ENCODE results near the gene MORN1.

MORN1 gene

GRCh38 chr1:2349806-2350205 lies 41.5 kb downstream of the MORN1 start:
- no peak for DNase-seq

DNA sequence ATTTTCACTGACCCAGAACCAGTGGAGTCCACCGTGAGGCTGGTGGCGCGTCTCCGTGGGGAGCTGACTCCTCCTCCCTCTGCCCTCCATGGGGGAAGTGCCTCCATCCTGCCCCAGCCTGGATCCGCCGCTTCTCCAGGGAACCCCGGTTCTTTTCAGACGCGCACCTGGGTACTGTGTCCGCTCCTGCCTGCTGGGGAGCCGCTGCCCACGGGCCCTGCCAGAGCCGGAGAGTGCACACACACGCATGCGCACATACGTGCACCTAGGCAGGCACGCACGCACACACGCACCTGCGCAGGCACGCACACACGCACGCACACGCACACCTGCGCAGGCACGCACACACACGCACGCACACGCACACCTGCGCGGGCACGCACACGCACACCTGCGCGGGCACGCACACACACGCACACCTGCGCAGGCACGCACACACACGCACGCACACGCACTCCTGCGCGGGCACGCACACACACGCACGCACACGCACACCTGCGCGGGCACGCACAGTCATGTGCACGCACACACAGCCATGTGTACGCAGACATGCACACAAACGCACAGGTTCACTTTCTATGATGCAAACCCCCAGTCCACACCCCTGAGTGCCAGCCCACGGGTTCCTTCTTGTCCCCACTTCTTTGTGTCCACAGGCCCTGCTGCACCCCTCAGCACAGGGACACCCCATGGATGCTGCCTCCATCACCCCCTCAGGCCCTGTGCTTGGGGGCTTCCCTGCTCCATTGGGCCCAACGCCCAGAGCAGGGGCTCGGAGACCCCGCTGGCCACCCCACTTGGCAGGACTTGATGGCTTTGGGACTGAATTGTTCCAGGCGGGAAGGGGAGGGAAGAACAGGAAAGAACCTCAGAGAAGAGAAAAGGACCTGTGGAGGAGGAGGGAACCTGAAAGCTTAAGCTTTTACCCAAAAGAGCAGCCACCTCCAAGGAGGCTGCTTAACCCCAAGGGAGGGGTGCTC lies 42.7 kb downstream of the MORN1 start:
- DNase-seq: no peak

GRCh38 chr1:2347896-2348295 lies 43.5 kb downstream of the MORN1 start:
- no peak for DNase-seq

DNA sequence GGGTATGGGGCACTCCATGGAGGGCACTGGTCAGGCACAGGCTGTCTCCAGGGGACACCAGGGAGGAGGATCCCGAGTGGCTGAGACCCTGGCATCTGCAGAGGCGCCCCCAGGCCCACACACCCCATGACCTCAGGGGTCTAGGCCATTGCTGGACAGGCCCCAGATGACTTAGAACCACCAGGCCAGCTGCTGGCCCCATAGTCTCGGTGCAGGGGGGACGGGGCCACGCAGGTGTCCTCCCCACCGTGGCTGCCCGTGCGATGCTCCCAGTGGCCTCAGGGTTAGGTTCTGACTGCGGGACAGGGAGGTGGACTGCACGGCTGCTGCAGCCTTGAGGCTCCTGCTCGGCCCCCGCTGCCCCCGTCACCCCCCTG lies 44.0 kb downstream of the MORN1 start:
- no peak for DNase-seq

DNA sequence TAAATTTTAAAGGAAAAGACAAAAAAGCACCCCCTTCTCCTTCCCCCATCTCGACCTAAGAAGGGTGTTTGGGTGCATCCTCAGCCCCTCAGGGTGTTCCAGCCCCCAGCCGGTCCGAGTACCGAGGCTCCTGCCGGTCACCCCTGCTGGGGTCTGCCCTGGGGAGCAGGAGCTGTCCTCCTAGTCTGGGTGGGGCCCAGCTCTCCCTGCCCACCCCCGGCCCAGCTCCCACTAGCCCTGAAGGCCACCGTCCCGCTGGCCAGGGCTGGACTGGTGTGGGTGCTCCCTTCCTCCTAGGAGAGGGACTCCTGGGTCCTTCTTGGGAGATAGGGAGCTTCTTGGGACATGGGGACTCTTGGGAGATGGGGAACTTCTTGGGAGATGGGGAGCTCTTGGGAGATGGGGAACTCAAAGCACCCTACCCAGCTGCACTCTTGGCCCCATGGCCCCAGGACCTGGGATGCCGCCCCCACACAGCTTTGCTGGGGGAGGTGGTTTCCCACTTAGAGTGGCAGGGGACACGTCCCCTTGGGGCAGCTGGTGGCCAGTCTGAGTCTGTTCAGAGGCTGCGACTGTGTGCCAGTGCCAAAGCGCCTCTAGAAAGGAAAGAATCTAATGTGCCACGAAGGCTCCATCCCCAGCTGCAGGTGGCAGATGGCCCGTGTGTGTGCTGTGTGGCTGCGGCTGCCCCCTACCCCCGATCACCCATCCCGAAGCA lies 44.5 kb downstream of the MORN1 start:
- DNase-seq: no peak

- no peak for DNase-seq
Measured at GRCh38 chr1:2345297-2346075, 45.9 kb downstream of the MORN1 start.

GRCh38 chr1:2344744-2345296 lies 46.5 kb downstream of the MORN1 start:
- no peak for DNase-seq

DNA sequence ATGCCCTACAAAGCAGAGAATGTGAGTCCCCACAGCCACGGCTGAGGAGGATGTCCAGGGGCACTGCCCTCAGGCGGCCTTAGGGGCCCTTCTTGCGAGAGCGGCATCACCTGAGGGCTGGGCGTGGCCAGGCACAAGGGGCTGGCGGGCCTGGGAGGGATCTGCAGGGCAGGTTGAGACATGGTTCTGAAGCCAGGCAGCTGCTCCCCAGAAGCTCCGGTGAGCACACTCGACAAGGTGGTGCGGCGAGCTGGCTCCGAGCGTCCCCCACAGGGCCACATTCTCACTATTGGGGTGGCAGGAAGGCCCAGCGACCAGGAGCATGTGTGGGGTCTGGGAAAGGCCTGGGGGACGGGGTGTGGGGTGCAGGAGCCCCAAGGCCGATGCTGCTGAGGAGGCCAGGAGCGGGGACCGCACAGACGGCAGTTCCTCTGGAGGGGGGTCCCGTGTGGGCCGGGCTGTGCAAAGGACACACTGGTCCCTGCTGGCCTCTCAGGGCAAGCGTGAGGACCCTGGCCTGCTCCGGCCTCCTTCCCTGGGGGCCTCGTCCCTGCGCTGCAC lies 47.2 kb downstream of the MORN1 start:
- no peak for DNase-seq

DNA sequence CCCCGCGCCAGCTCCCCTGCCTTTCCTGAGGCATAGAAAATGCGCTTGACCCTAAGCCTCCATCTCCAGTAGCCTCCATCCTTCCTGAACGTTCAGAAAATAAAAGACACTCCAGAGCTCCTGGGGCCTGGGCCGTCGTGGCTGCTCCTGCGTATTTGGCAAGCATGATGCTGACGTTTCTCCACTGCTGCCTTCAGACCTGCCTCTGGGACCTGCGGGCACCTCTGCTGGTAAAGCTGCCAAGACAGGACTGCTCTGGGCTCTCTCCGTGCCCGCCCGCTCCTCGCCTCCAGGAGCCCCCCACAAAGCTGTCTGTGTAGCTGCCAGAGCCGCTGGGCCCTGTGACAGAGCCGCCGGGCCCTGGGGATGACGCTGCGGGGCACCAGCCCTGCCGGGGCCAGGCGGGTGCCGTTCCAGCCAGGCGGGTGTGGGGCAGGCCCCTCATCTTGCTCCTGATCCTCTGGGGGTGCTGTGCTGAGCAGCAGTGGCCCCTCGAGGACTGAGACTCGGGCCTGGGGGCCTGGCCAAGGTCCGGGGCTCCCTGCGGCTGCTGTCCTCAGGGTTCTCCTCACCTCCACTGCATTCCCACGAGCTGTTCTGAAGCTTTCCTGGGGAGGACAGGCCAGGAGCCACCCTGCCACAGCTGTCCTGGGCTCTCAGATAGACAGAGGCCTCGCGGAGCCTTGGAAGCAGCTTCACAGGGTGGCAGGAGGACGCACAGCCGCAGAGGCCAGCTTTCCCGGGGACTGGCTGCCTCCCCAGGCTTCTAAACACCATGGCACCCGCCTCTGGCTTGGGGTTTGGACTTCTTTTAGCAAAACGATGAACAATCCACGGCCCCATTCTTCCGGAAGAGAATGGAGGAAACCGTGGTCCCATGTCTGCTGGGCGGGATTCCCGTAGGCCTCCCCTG lies 48.1 kb downstream of the MORN1 start:
- DNase-seq: no peak

GRCh38 chr1:2342384-2343022 lies 48.9 kb downstream of the MORN1 start:
- no peak for DNase-seq

GRCh38 chr1:2341706-2342383 lies 49.5 kb downstream of the MORN1 start:
- no peak for DNase-seq

DNA sequence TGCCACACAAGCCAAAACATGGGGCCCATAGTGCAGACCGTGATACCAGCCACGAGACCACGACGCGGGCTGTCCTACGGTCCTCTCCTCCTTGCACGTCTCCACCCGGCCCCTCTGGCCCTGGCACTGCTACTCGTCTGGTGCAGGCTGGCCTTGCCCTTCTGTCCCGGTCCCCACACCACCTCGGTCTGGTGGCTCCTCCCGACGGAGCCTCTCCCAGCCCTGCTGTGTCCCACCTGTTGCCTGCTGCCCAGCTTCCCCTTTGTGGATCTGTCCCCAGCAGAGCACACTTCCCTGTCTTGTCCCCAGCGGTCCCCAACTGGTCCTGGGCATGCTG lies 50.5 kb downstream of the MORN1 start:
- no peak for DNase-seq

- no peak for DNase-seq
Measured at GRCh38 chr1:2340086-2340917, 51.1 kb downstream of the MORN1 start.

DNA sequence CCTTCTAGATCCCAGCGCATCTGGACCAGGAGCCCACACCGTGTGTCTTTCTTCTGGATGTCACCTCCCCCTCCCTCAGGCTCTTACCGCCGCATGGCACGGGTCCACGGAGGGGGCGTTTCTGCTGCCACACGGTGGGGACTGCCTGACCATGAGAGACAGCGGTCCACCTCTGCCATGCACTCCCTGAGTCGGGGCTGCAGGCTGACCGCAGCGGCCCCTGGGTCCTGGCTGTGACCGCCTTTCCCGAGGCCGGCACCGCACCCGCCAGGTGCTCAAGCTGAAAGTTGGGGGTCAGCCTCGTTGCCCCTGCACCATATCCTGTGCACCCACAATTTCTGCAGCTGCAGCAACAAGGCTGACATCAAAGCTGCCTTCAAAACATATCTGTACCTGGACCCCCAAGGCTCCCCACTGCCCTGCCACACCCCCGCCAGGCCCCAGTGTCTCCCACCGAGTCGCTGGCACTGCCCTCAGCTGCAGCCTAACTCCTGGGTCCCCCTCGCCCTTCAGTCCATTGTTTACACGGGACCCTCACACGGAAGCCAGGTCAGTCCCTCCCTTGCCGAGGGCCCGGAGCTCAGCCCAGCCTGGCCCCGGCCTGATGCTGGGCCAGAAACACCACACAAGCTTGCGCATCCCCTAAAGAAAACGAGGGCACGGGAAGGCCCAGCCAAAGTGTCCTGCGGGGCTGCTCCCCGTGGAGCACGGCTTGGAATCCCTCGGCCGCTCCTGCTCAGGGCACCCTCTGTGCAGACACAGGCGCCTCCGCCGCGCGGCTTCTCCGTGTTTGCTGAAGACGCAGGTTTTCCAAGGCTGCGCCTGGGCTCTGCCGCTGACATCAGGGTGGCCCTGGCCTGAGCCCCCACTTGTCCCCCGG lies 51.9 kb downstream of the MORN1 start:
- no peak for DNase-seq

DNA sequence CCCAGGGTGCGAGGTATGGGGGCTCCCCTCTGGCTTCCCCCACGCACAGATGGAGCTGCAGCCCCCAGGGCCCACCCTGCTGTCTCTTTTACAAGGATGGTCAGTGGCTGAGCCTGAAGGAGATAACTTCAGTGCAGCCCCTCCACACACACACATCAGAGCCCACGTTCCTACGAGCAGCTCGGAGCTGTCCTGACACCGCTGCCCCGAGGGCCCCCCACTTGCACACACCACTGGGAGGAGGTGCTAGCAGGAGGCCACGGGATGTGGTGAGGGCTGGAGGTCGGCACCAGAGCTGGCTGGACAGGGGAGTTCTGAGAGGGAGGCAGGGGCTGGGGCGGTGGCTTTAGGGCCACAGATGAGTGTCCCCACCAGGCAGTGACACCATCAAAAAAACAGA lies 53.9 kb downstream of the MORN1 start:
- no peak for DNase-seq

- no peak for DNase-seq
Measured at GRCh38 chr1:2337081-2337480, 54.3 kb downstream of the MORN1 start.

DNA sequence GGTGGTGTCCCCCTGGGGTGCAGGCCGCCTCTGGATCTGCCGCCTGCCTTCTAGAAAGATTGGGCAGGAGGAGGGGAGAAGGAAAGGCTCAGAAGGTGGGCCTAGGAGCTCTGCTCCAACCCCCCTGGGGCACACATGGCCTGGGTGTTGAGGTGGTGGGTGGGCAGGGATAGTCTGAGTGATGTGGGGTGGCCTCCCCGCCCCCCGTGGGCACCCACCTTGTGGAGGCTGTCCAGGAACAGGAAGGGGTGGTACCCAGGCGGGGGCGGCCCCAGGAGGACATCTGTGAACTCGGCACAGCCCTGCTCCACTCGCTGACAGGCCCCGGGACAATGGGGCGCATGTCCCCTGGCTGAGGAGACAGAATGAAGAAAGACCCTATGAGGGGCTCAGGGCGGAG lies 54.9 kb downstream of the MORN1 start:
- no peak for DNase-seq

DNA sequence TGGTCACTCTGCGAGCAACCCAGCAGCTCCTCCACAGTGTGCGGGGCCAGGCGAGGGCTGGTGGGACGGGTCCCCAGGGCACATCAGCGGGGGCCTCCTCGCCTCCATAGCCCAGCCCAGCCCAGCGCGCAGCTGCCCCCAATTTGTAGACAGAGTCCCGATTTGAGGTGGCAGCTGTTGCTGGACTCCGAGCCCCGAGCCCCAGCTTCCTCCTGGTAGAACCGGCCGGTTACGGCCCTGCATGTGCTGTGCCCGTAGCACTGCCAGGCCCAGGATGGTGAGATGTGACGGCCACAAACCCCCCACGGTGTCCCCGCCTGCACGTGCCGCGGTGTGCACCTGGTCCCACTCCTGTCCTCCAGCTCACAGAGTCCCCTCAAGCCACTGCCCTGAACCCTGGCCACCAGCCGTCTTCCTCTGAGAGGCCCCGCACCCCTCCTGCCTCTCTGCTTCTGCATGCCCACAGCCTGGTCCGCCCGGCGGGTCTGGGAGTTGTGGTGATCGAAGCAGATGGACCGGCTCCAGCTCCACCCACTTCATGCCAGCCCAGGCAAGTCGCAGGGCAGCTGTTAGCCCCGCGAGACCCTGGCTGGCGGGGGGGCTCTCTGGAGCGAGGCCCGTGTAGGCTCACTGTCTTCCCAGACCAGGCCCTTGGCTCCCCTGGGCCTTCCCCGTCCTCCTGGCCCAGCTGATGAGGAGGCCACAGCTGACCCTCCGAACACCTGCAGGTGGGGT lies 55.5 kb downstream of the MORN1 start:
- no peak for DNase-seq
